ENCODE results near the gene TRIM41. TPM values are rescaled to one million over a fixed set of nuclear protein-coding genes. Genes with fewer than 3 reads are reported as not detected.
A peak's percentile ranks its signal among the peaks of the same experiment; 100 is the strongest.

TRIM41 gene
- polyA plus RNA-seq, 1 donor (not counting 4 experiments of a cell fraction or from before 2014, with no cell fraction given) = 13.4 TPM

- Histone ChIP-seq H3K9ac (ENCODE audit: control insufficient read depth, extremely low read depth, insufficient read depth, low read length) (peak overlapping the region; percentile 50), H4K20me1 (ENCODE audit: control insufficient read depth, extremely low read depth, insufficient read depth, low read length) (peaks cover 2% of the 10 kb centered on the region), H3K9me1 (ENCODE audit: control insufficient read depth, extremely low read depth, insufficient read depth, low read length) (no peaks in the 10 kb centered on the region), H3K4me3 (ENCODE audit: control insufficient read depth in 2 of 3, extremely low read depth in 1 of 3, insufficient read depth in 2 of 3, low read depth in 1 of 3, low read length in 3 of 3) (peak overlapping the region; percentile 54 to 79 (median 66)), H3K9me3 (ENCODE audit: control insufficient read depth, low read depth, low read length) (no peaks in the 10 kb centered on the region), H3K27me3 (ENCODE audit: control insufficient read depth, extremely low read depth, insufficient read depth, low read length) (no peaks in the 10 kb centered on the region), H2AFZ (ENCODE audit: control insufficient read depth, low read length) (peak overlapping the region; percentile 22), H3K36me3 (ENCODE audit: control insufficient read depth in 2 of 2, extremely low read depth in 1 of 2, insufficient read depth in 2 of 2, low read length in 2 of 2) (no peaks in the 10 kb centered on the region), H3K4me1 (ENCODE audit: control insufficient read depth, extremely low read depth, insufficient read depth, low read length) (peaks cover 16% of the 10 kb centered on the region), H3K27ac (ENCODE audit: control insufficient read depth, insufficient read depth, low read length) (peak overlapping the region; percentile 43), H3K4me2 (ENCODE audit: control insufficient read depth, extremely low read depth, insufficient read depth, low read depth, low read length) (peak overlapping the region; percentile 100), H3K79me2 (ENCODE audit: control insufficient read depth, insufficient read depth, low read length) (peaks cover 2% of the 10 kb centered on the region)
- TF ChIP-seq EZH2 (IDR thresholded peaks at IDR 0.05; ENCODE audit: low read length) = no peak
- TF ChIP-seq, protein P1, sequence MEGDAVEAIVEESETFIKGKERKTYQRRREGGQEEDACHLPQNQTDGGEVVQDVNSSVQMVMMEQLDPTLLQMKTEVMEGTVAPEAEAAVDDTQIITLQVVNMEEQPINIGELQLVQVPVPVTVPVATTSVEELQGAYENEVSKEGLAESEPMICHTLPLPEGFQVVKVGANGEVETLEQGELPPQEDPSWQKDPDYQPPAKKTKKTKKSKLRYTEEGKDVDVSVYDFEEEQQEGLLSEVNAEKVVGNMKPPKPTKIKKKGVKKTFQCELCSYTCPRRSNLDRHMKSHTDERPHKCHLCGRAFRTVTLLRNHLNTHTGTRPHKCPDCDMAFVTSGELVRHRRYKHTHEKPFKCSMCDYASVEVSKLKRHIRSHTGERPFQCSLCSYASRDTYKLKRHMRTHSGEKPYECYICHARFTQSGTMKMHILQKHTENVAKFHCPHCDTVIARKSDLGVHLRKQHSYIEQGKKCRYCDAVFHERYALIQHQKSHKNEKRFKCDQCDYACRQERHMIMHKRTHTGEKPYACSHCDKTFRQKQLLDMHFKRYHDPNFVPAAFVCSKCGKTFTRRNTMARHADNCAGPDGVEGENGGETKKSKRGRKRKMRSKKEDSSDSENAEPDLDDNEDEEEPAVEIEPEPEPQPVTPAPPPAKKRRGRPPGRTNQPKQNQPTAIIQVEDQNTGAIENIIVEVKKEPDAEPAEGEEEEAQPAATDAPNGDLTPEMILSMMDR (optimal IDR thresholded peaks at IDR 0.05 in 1 of 3, IDR thresholded peaks at IDR 0.05 in 1 of 3, conservative IDR thresholded peaks at IDR 0.05 in 1 of 3; ENCODE audit: extremely low read depth in 1 of 3, insufficient read depth in 2 of 3, low read length in 3 of 3) = peak in 1 of 3 experiments; percentile 28
- FAIRE-seq = no peak
- dilution Hi-C loops (cut with MboI; ENCODE audit: extremely low pct_ligation_motif_present, low sequenced_read_pairs) = no loop called here
- peak; percentile 66 for DNase-seq (ENCODE audit: low read depth, low spot score)
Measured at GRCh38 chr5:181187500-181188213, 35.4 kb upstream of the TRIM41 start.

- H3K36me3 ChIP-seq (ENCODE audit: control insufficient read depth in 2 of 2, extremely low read depth in 1 of 2, insufficient read depth in 2 of 2, low read length in 2 of 2) = no peaks in the 10 kb centered on the region
- H3K27ac ChIP-seq (ENCODE audit: control insufficient read depth, insufficient read depth, low read length) = peak overlapping the region; percentile 61
- peak; percentile 43 for FAIRE-seq
- peaks cover 17% of the 10 kb centered on the region for H3K4me1 ChIP-seq (ENCODE audit: control insufficient read depth, extremely low read depth, insufficient read depth, low read length)
- dilution Hi-C loops (cut with MboI; ENCODE audit: extremely low pct_ligation_motif_present, low sequenced_read_pairs) = no loop called here
- H3K9me1 ChIP-seq (ENCODE audit: control insufficient read depth, extremely low read depth, insufficient read depth, low read length) = no peaks in the 10 kb centered on the region
- H3K27me3 ChIP-seq (ENCODE audit: control insufficient read depth, extremely low read depth, insufficient read depth, low read length) = no peaks in the 10 kb centered on the region
- peak overlapping the region; percentile 76 for H3K9ac ChIP-seq (ENCODE audit: control insufficient read depth, extremely low read depth, insufficient read depth, low read length)
- peaks cover 2% of the 10 kb centered on the region for H3K79me2 ChIP-seq (ENCODE audit: control insufficient read depth, insufficient read depth, low read length)
- peak overlapping the region; percentile 91 for H2AFZ ChIP-seq (ENCODE audit: control insufficient read depth, low read length)
- no peak for TF ChIP-seq EZH2 (IDR thresholded peaks at IDR 0.05; ENCODE audit: low read length)
- TF ChIP-seq, protein P1 (optimal IDR thresholded peaks at IDR 0.05 in 1 of 3, IDR thresholded peaks at IDR 0.05 in 1 of 3, conservative IDR thresholded peaks at IDR 0.05 in 1 of 3; ENCODE audit: extremely low read depth in 1 of 3, insufficient read depth in 2 of 3, low read length in 3 of 3) = no peak
- peak overlapping the region; percentile 100 for H3K4me2 ChIP-seq (ENCODE audit: control insufficient read depth, extremely low read depth, insufficient read depth, low read depth, low read length)
- DNase-seq (ENCODE audit: low read depth, low spot score) = no peak
- no peaks in the 10 kb centered on the region for H3K9me3 ChIP-seq (ENCODE audit: control insufficient read depth, low read depth, low read length)
- H4K20me1 ChIP-seq (ENCODE audit: control insufficient read depth, extremely low read depth, insufficient read depth, low read length) = peaks cover 2% of the 10 kb centered on the region
- H3K4me3 ChIP-seq (ENCODE audit: control insufficient read depth in 2 of 3, extremely low read depth in 1 of 3, insufficient read depth in 2 of 3, low read depth in 1 of 3, low read length in 3 of 3) = peak overlapping the region; percentile 54 to 87 (median 85)
Measured at GRCh38 chr5:181188700-181189362, 34.2 kb upstream of the TRIM41 start.

Measured in keratinocyte (primary cell).